ENCODE results near the gene AGTPBP1.
"Not testable (repeated sequence)": the region's sequence is repeated elsewhere in the genome, so short reads cannot be mapped to it uniquely, and the experiment has no call there.

Gene AGTPBP1

DNA sequence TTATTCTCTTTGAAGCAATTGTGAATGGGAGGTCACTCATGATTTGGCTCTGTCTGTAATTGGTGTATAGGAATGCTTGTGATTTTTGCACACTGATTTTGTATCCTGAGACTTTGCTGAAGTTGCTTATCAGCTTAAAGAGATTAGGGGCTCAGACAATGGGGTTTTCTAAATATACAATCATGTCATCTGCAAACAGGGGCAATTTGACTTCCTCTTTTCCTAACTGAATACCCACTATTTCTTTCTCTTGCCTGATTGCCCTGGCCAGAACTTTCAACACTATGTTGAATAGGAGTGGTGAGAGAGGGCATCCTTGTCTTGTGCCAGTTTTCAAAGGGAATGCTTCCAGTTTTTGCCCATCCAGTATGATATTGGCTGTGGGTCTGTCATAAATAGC lies 22.3 kb downstream of the AGTPBP1 start:
- H3K9ac ChIP-seq (ENCODE audit: low read length in 5 of 5); H3K27me3 ChIP-seq (ENCODE audit: control insufficient read depth in 5 of 5, insufficient read depth in 4 of 5, low read length in 5 of 5); H3K4me3 ChIP-seq (ENCODE audit: low read depth in 1 of 5, low read length in 5 of 5); H3K4me1 ChIP-seq (ENCODE audit: control insufficient read depth in 5 of 5, insufficient read depth in 5 of 5, low read length in 5 of 5); H3K36me3 ChIP-seq (ENCODE audit: control insufficient read depth in 5 of 5, insufficient read depth in 5 of 5, low read length in 5 of 5); H3K27ac ChIP-seq (ENCODE audit: low read depth, low read length); H3K9me3 ChIP-seq (ENCODE audit: control insufficient read depth in 5 of 5, low read length in 5 of 5): not testable (repeated sequence)

DNA sequence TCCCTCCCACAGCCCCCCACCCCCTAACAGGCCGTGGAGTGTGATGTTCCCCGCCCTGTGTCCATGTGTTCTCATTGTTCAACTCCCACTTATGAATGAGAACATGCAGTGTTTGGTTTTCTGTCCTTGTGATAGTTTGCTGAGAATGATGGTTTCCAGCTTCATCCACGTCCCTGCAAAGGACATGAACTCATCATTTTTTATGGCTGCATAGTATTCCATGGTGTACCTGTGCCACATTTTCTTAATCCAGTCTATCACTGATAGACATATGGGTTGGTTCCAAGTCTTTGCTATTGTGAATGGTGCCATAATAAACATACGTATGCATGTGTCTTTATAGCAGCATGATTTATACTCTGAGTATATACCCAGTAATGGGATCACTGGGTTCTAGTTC lies 23.9 kb downstream of the AGTPBP1 start:
- H3K27me3 ChIP-seq (ENCODE audit: control insufficient read depth in 5 of 5, insufficient read depth in 4 of 5, low read length in 5 of 5); H3K4me3 ChIP-seq (ENCODE audit: low read depth in 1 of 5, low read length in 5 of 5); H3K4me1 ChIP-seq (ENCODE audit: control insufficient read depth in 5 of 5, insufficient read depth in 5 of 5, low read length in 5 of 5); H3K36me3 ChIP-seq (ENCODE audit: control insufficient read depth in 5 of 5, insufficient read depth in 5 of 5, low read length in 5 of 5); H3K27ac ChIP-seq (ENCODE audit: low read depth, low read length); H3K9ac ChIP-seq (ENCODE audit: low read length in 5 of 5); H3K9me3 ChIP-seq (ENCODE audit: control insufficient read depth in 5 of 5, low read length in 5 of 5): not testable (repeated sequence)

DNA sequence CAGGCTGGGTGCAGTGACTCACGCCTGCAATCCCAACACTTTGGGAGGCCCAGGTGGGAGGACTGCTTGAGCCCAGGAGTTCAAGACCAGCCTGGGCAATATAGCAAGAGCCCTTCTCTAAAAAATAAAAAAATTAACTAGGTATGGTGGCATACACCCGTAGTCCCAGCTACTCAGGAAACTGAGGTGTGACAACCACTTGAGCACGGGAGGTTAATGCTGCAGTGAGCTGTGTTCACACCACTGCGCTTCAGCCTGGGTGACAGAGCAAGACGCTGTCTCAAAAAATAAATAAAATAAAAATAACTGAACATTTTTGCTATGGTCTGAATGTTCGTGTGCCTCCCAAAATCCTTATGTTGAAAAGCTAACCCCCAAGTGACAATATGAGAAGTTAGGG lies 24.5 kb downstream of the AGTPBP1 start:
- peaks cover 0 to 10% (median 0%) of the 10 kb centered on the region in 5 donors for H3K4me1 ChIP-seq (ENCODE audit: control insufficient read depth in 5 of 5, insufficient read depth in 5 of 5, low read length in 5 of 5)
- H3K9ac ChIP-seq (ENCODE audit: low read length in 5 of 5): no peak overlapping the region
- no peak overlapping the region for H3K4me3 ChIP-seq (ENCODE audit: low read depth in 1 of 5, low read length in 5 of 5)
- H3K9me3 ChIP-seq (ENCODE audit: control insufficient read depth in 5 of 5, low read length in 5 of 5): no peaks in the 10 kb centered on the region
- no peak overlapping the region for H3K27ac ChIP-seq (ENCODE audit: low read depth, low read length)
- H3K27me3 ChIP-seq (ENCODE audit: control insufficient read depth in 5 of 5, insufficient read depth in 4 of 5, low read length in 5 of 5): no peaks in the 10 kb centered on the region
- H3K36me3 ChIP-seq (ENCODE audit: control insufficient read depth in 5 of 5, insufficient read depth in 5 of 5, low read length in 5 of 5): no peaks in the 10 kb centered on the region

DNA sequence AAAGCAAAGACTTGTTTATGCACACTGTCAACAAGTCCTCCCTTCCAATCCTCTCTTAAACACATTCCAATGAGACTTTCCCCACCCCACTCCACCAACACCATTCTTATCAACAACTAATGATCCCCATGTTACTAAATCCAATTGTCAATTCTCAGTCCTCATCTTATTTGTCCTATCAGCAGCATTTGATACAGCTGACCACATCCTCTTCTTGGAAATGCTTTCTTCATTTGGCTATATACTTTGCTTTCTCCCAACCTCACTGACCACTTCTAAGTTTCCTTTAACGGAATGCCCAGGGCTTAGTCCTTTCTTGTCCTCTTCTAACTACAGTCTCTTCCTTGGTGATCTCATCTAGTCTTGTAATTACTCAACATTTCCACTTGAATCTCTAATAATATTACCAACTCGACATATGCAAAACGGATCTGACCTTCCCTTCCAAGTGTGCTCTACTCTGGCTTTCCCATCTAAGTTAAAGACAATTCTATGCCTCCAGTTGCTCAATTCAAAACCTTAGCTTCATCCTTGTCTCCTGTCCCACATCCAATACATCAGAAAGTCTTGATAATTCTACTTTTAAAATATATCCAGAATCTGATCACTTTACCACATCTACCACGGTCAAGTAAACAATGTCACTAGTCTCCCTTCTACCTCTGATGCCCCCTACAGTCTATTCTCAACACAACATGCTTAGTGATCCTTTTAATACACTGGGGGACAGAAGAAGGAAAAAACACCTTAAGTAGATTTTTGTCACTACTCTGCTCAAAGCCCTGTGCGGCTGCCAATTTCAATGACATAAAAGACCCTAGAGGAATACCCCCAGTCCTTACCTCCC lies 25.5 kb downstream of the AGTPBP1 start:
- H3K4me1 ChIP-seq (ENCODE audit: control insufficient read depth in 5 of 5, insufficient read depth in 5 of 5, low read length in 5 of 5): peaks cover 0 to 10% (median 0%) of the 10 kb centered on the region in 5 donors

DNA sequence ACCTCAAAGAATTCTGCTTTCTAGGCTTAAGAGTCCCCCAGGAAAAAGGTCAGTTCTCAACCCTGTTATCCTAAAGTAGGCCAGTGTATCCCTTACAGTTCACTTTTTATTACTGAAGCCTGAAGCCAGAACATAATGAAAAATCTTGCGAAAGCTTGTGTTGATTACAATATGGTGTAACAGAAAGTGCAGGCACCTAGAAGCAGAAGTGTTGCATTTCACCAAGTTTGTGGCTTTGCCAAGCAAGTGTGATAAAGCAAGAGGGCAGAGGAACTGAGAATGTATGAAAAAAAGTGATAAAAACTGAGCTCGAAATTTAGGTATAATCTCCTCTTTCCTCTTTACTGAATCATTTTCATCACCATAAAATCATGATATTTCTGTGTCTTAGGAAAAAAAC lies 26.2 kb downstream of the AGTPBP1 start:
- Histone ChIP-seq H3K4me1 (ENCODE audit: control insufficient read depth in 5 of 5, insufficient read depth in 5 of 5, low read length in 5 of 5) (peaks cover 0 to 10% (median 0%) of the 10 kb centered on the region in 5 donors), H3K9ac (ENCODE audit: low read length in 5 of 5) (no peak overlapping the region), H3K4me3 (ENCODE audit: low read depth in 1 of 5, low read length in 5 of 5) (no peak overlapping the region), H3K27ac (ENCODE audit: low read depth, low read length) (no peak overlapping the region), H3K27me3 (ENCODE audit: control insufficient read depth in 5 of 5, insufficient read depth in 4 of 5, low read length in 5 of 5) (no peaks in the 10 kb centered on the region), H3K9me3 (ENCODE audit: control insufficient read depth in 5 of 5, low read length in 5 of 5) (no peaks in the 10 kb centered on the region), H3K36me3 (ENCODE audit: control insufficient read depth in 5 of 5, insufficient read depth in 5 of 5, low read length in 5 of 5) (no peaks in the 10 kb centered on the region)

More for the DNA sequence above, 25.5 kb downstream of the AGTPBP1 start:
- Histone ChIP-seq H3K9ac (ENCODE audit: low read length in 5 of 5) (no peak overlapping the region), H3K4me3 (ENCODE audit: low read depth in 1 of 5, low read length in 5 of 5) (no peak overlapping the region), H3K27me3 (ENCODE audit: control insufficient read depth in 5 of 5, insufficient read depth in 4 of 5, low read length in 5 of 5) (no peaks in the 10 kb centered on the region), H3K36me3 (ENCODE audit: control insufficient read depth in 5 of 5, insufficient read depth in 5 of 5, low read length in 5 of 5) (no peaks in the 10 kb centered on the region), H3K27ac (ENCODE audit: low read depth, low read length) (no peak overlapping the region), H3K9me3 (ENCODE audit: control insufficient read depth in 5 of 5, low read length in 5 of 5) (no peaks in the 10 kb centered on the region)

DNA sequence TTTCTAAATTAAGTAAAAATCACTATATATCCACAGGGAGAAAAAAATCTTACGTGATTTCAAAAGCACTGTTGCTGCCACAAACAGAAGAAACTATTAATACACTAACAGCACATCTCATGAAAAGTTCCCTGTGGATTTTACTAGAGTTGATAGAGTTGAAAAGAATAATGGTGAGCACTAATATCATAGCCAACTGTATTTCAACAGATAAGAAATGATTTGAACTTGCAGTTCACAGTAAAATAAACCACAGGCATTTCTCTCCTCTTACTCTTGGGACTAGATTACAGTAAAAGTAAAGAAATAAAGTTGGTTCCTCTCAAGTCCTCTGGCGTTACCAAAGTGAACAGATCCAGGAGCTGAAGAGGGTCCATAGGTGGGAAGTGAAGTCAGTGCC lies 27.9 kb downstream of the AGTPBP1 start:
- Histone ChIP-seq H3K27me3 (ENCODE audit: control insufficient read depth in 5 of 5, insufficient read depth in 4 of 5, low read length in 5 of 5) (no peaks in the 10 kb centered on the region), H3K9me3 (ENCODE audit: control insufficient read depth in 5 of 5, low read length in 5 of 5) (peaks cover 0 to 5% (median 0%) of the 10 kb centered on the region in 5 donors), H3K36me3 (ENCODE audit: control insufficient read depth in 5 of 5, insufficient read depth in 5 of 5, low read length in 5 of 5) (peaks cover 0 to 4% (median 0%) of the 10 kb centered on the region in 5 donors), H3K4me1 (ENCODE audit: control insufficient read depth in 5 of 5, insufficient read depth in 5 of 5, low read length in 5 of 5) (peaks cover 0 to 10% (median 0%) of the 10 kb centered on the region in 5 donors), H3K9ac (ENCODE audit: low read length in 5 of 5) (no peak overlapping the region), H3K27ac (ENCODE audit: low read depth, low read length) (no peak overlapping the region), H3K4me3 (ENCODE audit: low read depth in 1 of 5, low read length in 5 of 5) (no peak overlapping the region)

DNA sequence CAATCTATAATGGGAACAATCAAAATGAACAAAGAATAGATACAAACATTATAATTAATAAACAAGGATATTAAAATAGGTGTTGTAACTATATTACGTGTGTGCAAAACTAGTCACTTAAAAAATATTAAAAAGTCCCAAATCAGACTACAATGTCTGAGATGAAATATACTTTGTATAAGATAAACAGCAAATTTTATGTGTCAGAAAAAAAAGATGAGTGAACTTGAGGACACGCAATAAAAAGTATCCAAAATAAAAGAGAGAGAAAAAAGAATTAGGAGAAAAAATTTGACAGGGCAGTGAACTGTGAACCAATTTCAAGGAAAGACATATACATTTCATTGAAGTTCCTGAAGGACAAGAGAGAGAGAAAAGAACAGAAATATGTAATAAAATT lies 37.0 kb downstream of the AGTPBP1 start:
- peaks cover 0 to 10% (median 9%) of the 10 kb centered on the region in 5 donors for H3K4me1 ChIP-seq (ENCODE audit: control insufficient read depth in 5 of 5, insufficient read depth in 5 of 5, low read length in 5 of 5)

DNA sequence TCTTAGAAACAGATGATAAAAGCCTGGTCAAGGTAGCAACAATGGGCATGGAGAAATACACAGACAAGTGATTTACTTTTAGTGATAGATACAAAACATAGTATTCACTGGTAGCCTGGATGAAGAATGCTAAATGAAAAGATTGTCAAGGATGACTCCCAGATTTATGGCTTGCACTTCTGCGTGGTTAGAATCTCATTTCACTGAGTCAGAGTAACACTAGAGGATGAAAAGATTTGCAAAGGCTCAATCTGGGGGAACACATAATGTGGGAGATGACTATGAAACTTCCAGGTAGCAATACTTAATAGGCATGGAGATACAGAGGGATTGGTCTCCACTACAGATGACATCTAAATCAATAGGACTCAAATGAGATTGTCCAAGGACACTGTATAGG lies 38.4 kb downstream of the AGTPBP1 start:
- peaks cover 0 to 10% (median 9%) of the 10 kb centered on the region in 5 donors for H3K4me1 ChIP-seq (ENCODE audit: control insufficient read depth in 5 of 5, insufficient read depth in 5 of 5, low read length in 5 of 5)
- H3K4me3 ChIP-seq (ENCODE audit: low read depth in 1 of 5, low read length in 5 of 5): no peak overlapping the region
- H3K9ac ChIP-seq (ENCODE audit: low read length in 5 of 5): no peak overlapping the region
- H3K9me3 ChIP-seq (ENCODE audit: control insufficient read depth in 5 of 5, low read length in 5 of 5): no peaks in the 10 kb centered on the region
- H3K27me3 ChIP-seq (ENCODE audit: control insufficient read depth in 5 of 5, insufficient read depth in 4 of 5, low read length in 5 of 5): no peaks in the 10 kb centered on the region
- H3K36me3 ChIP-seq (ENCODE audit: control insufficient read depth in 5 of 5, insufficient read depth in 5 of 5, low read length in 5 of 5): no peaks in the 10 kb centered on the region
- H3K27ac ChIP-seq (ENCODE audit: low read depth, low read length): no peak overlapping the region

More for the DNA sequence above, 37.0 kb downstream of the AGTPBP1 start:
- H3K36me3 ChIP-seq (ENCODE audit: control insufficient read depth in 5 of 5, insufficient read depth in 5 of 5, low read length in 5 of 5): peaks cover 0 to 4% (median 0%) of the 10 kb centered on the region in 5 donors
- no peak overlapping the region for H3K9ac ChIP-seq (ENCODE audit: low read length in 5 of 5)
- H3K27me3 ChIP-seq (ENCODE audit: control insufficient read depth in 5 of 5, insufficient read depth in 4 of 5, low read length in 5 of 5): no peaks in the 10 kb centered on the region
- H3K4me3 ChIP-seq (ENCODE audit: low read depth in 1 of 5, low read length in 5 of 5): no peak overlapping the region
- H3K9me3 ChIP-seq (ENCODE audit: control insufficient read depth in 5 of 5, low read length in 5 of 5): peaks cover 0 to 5% (median 0%) of the 10 kb centered on the region in 5 donors
- H3K27ac ChIP-seq (ENCODE audit: low read depth, low read length): no peak overlapping the region

DNA sequence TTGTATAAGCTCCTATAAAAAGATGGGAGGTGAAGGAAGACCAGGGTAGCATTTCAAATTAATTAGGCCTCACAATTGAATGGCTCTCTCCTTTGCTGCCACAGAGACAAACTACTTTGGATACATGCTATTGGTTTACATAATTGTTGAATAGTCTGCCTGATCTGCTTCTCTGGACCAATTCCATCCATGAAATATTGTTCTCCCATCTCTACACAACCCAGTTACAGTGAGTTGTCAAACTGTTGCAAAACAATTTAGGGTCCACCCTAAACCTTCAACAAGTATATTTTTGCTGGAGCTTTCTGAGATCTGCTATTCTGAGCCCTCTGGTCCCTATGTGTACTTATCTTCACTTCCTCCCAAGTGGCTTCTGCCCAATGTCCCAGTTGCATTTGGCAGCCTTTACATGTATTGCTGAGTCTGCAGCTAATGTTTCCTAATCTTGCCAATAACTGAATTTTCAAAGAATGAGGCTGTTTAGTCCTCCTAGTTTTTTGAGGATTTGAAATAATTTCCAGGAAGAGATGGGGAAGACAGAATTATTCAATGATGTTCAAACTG lies 38.9 kb downstream of the AGTPBP1 start:
- Histone ChIP-seq H3K36me3 (ENCODE audit: control insufficient read depth in 5 of 5, insufficient read depth in 5 of 5, low read length in 5 of 5) (no peaks in the 10 kb centered on the region), H3K27ac (ENCODE audit: low read depth, low read length) (no peak overlapping the region), H3K27me3 (ENCODE audit: control insufficient read depth in 5 of 5, insufficient read depth in 4 of 5, low read length in 5 of 5) (no peaks in the 10 kb centered on the region), H3K9ac (ENCODE audit: low read length in 5 of 5) (no peak overlapping the region), H3K9me3 (ENCODE audit: control insufficient read depth in 5 of 5, low read length in 5 of 5) (no peaks in the 10 kb centered on the region), H3K4me3 (ENCODE audit: low read depth in 1 of 5, low read length in 5 of 5) (no peak overlapping the region), H3K4me1 (ENCODE audit: control insufficient read depth in 5 of 5, insufficient read depth in 5 of 5, low read length in 5 of 5) (peaks cover 0 to 10% (median 9%) of the 10 kb centered on the region in 5 donors)

DNA sequence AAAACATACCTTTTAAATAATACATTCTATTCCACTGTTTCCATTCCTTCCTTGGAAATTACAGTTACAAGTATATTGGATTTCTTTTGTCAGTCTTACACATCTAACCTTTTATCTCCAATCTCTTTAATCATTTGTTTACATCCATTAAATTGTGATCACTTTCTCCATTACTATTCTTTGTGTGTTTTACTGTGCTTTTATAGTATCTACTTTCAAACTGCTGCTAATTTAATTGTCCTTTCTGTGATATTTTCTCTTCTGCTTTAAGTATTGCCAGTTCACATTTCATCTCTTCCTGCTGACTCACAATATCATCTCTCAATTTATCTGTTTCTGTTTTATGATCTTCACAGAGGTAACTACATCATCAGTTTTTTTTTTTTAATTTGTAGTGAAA lies 39.6 kb downstream of the AGTPBP1 start:
- H3K4me1 ChIP-seq (ENCODE audit: control insufficient read depth in 5 of 5, insufficient read depth in 5 of 5, low read length in 5 of 5): peaks cover 0 to 10% (median 9%) of the 10 kb centered on the region in 5 donors
- no peaks in the 10 kb centered on the region for H3K27me3 ChIP-seq (ENCODE audit: control insufficient read depth in 5 of 5, insufficient read depth in 4 of 5, low read length in 5 of 5)
- H3K9me3 ChIP-seq (ENCODE audit: control insufficient read depth in 5 of 5, low read length in 5 of 5): no peaks in the 10 kb centered on the region
- H3K9ac ChIP-seq (ENCODE audit: low read length in 5 of 5): no peak overlapping the region
- no peak overlapping the region for H3K4me3 ChIP-seq (ENCODE audit: low read depth in 1 of 5, low read length in 5 of 5)
- H3K36me3 ChIP-seq (ENCODE audit: control insufficient read depth in 5 of 5, insufficient read depth in 5 of 5, low read length in 5 of 5): no peaks in the 10 kb centered on the region
- no peak overlapping the region for H3K27ac ChIP-seq (ENCODE audit: low read depth, low read length)

Data from subcutaneous abdominal adipose tissue (tissue), 5 donors.